Measurements from ENCODE around the gene POU6F2. TPM values are rescaled to one million over a fixed set of nuclear protein-coding genes. Genes with fewer than 3 reads are reported as not detected.

The POU6F2 gene
- total RNA-seq: 0.11 TPM in 1 of 2 replicates, not detected in the other

GRCh38 chr7:38977685-38978084 lies at the start of gene POU6F2:
Gene POU6F2, plus strand, starts transcription at chr7:38977909. Its CDS starts 45 bp downstream, at chr7:38977954.

Small RNAs within 50 kb of the gene (small RNA-seq; reads per million reads assigned to genes)
- gene SNORA20B: 6.4 reads per million, percentile 92 among the genes with 10 or more reads in this experiment

Other genes with a start within 250 kb of the POU6F2 start
- gene VPS41, start 68.7 kb upstream of the POU6F2 start, total RNA-seq: 73.3 and 88.2 TPM in 2 replicates